HS-27A (cell line): ENCODE results near the gene DEF6.
"Not testable (repeated sequence)": the region's sequence is repeated elsewhere in the genome, so short reads cannot be mapped to it uniquely, and the experiment has no call there.

Experiments used
- DNase-seq: peaks from one replicate; pipeline ENCODE4 v3.0.0-alpha.2; 2012; ENCODE audit warnings: low read depth, missing footprints

The DEF6 gene

DNA sequence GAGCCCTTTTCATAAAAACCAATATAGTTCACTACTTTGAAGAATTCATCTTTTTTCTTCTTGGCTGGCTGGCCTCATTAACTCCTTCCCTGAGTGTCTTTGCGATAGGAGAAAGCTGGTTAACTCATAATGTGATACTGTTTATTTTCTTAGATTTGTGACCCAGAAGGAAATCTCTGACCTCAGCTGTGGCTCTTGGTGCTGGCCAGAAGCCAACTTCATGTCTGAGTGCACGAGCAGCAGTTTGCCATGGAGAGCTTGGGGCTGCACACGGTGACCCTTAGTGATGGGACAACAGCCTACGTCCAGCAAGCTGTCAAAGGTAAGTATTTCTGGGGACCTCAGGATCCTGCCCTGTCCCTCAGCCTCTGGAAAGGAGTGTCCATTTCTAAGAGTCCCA is 16.7 kb upstream of the DEF6 start:
- no peak for DNase-seq

DNA sequence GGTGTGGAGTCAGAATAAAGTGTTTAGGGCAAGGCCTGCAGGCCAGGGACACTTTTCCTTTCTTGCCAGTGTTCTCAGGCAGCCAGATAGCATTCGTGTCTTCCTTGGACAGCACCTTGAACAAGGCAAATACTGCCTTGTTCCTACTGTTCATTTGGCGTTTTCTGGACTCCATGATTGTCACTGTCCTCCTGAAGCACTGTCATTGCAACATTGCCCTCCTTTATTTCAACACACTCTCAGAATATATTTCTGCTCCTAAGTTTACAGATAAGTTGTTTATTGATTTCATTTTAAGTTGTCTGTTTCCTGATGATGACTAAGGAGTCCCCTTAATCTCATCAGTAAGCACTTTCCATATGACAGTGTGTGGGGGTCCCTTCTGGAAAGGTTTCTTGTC is 15.1 kb upstream of the DEF6 start:
- no peak for DNase-seq

DNA sequence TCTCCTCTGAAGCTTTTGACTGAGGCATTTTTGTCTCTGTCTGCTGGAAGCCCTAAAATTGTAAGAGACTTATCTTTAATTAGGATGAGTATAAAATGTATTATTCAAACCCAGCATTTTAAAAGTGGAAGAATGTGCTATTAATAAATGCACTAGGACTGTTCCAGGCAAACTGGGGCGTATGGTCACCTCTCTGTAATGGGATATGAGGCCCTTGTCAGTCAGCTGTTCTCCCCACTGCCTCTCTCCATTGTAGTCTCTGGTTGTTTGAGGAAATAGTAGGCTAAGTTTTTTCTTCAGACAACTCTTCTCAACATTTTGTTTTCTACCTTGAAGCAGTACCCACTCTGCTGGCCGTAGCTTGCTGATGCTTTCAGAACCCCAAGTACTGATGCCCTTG is 14.3 kb upstream of the DEF6 start:
- DNase-seq: no peak

DNA sequence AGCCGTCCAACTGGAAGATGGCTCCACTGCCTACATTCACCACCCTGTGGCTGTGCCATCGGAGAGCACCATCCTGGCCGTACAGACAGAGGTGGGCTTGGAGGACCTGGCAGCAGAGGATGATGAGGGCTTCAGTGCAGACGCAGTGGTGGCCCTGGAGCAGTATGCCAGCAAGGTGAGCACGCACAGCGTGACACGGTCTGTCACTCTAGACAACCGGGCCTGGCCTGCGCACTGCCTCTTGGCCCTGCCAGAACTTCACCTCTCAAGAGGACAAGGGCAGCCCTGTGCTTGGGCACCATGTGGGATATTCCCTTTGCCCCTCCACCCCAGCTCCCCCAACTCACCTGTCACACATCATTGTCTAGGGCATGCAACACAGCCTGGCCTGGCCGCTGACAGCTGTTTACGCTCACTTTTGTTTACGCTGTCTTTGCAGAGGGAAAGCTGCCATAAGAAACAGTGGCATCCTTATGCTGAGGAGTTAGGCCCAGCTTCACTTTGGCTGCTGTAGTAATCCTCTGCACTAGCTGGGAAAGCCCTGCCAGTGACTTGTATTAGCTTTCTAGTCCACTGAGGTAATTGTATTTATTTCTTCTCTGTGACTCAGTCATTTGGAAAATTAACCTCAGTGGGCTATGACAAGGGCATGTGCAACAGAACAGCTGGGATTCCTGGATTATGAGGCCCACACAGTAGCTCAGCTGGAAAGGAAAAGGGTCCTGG is 9.8 kb upstream of the DEF6 start:
- no peak for DNase-seq

DNA sequence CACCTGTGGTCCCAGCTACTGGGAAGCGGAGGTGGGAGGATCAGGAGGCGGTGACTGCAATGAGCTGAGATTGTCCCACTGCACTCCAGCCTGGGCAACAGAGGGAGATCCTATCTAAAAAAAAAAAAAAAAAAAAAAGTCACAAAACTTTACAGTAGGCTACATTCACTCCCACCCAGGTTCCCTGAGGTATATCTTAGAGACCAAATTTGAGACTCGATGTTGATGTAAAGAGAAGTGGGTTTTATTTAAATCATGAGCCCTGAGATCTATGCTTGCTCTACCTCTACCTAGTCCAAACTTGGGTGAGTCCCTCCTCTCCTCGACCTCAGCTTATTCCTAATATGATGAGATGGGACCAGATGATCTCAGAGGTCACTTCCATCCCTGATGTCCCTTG is 8.8 kb upstream of the DEF6 start:
- no peak for DNase-seq

DNA sequence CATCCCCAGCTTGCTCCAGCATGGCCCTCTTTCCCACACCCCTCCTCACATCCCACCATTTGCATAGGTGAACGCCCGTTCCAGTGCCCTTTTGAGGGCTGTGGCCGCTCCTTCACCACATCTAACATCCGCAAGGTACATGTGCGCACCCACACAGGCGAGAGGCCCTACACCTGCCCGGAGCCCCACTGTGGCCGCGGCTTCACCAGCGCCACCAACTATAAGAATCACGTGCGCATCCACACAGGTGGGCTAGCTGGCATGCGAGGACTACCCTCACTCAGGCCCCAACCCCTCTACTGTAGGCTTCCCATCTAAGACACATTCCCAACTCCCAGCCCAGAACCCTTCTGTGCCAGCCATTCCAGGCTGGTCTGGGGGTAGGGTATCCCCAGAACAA is 6.1 kb upstream of the DEF6 start:
- no peak for DNase-seq

DNA sequence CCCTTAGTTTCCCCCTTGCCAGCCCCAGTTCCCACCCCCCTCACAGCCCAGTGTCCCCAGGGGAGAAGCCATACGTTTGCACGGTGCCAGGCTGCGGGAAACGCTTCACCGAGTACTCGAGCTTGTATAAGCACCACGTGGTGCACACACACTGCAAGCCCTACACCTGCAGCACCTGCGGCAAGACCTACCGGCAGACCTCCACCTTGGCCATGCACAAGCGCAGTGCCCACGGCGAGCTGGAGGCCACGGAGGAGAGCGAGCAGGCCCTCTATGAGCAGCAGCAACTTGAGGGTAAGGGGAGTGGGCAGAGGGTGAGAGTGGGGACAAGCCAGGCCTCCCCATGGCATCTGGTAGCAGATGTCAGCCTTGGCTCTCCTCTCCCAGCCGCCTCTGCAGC is 5.1 kb upstream of the DEF6 start:
- DNase-seq: no peak

DNA sequence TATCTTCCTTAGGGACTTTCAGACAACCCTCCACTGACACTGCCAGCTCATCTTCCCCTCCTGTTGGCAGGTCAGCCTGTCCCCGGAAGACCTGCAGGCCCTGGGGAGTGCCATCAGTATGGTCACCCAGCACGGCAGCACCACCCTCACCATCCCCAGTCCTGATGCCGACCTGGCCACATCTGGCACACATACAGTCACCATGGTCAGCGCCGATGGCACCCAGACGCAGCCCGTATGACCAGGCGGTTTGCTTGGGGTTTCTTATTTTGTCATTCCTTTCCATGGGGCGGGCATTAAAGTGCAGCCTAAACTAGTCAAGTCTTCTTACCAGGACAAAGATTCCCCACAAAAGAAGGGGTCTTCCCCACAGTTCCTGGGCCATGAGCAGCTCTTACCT is 3.9 kb upstream of the DEF6 start:
- no peak for DNase-seq

DNA sequence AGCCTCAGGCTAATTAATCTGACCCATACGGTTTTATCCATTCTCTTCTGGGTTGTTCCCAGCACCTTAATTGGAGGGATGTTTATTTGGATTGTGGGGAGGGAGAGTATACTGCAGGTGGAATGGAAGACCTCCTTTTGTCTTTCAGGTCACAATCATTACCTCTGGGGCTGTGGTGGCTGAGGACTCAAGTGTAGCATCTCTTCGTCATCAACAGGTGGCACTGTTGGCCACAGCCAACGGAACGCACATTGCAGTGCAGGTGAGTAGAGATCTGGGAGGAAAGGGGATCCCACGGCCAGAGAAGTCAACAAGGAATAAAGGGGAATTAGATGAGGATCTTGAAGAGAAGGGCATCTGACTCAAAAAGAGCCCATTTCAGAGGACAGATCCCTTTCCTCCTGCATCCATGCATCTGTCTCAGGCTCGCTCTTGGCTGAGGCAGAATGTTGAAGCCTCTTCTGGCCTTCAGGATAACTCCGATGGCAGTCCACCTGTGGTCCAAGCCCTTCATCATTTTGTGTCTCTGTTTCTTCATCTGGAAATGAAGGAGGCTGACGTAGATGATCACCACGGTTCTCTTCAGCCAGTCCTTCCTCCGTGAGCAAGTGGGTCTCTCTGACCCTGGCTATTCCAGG is 3.2 kb upstream of the DEF6 start:
- DNase-seq: no peak

DNA sequence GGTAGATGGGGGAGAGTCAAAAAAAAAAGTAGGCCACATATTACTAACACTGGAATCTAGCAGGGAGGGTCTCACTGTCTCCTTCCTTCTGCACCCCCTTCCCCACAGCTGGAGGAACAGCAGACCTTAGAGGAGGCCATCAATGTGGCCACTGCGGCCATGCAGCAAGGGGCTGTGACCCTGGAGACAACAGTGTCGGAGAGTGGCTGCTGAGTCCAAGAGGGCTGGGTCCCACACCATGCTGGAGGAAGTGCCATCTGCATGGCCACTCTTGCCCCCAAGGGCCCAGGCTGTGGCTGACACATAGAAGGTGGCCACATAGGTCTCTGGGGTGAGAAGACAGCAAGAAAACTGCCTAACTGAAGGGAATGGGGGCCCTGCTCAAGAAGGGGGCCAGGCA is 2.6 kb upstream of the DEF6 start:
- no peak for DNase-seq

DNA sequence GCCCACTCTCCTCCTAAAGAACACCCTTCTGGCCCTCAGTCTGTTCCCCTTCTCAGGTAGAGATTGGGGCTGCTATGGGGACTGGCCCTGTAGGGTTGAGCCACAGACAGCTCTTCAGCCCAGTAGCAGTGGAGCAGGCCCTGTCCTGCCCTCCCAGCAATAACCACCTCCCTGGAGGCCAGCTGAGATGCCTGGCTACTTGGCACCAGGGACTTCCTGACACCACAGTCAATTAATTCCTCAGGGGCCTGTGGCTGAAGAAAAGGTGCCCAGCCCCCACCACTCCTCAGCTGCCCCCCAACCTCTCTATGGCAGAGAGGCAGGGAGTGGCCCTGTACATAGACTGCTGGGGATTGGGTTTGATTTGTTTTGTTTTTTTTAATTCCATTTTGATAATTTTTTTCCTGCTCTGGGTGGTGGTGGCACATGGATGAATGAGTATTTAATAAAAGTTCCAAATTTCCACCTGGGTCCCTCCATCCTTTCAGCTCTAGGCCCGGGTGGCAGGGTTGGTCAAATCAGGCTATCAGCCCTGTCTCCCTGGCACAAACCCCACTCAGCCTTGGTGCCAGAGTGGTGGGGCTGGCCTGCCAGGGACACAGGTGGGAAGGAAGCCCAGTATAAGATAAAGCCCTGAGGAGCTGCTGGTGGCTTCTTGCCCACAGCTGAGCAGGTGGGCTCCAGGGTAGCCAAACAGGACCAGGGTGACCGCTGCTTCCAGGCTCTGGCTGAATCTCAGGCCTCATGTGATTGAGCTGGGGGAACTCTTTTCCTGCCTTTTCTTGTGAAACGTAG is 1.9 kb upstream of the DEF6 start:
- no peak for DNase-seq

DNA sequence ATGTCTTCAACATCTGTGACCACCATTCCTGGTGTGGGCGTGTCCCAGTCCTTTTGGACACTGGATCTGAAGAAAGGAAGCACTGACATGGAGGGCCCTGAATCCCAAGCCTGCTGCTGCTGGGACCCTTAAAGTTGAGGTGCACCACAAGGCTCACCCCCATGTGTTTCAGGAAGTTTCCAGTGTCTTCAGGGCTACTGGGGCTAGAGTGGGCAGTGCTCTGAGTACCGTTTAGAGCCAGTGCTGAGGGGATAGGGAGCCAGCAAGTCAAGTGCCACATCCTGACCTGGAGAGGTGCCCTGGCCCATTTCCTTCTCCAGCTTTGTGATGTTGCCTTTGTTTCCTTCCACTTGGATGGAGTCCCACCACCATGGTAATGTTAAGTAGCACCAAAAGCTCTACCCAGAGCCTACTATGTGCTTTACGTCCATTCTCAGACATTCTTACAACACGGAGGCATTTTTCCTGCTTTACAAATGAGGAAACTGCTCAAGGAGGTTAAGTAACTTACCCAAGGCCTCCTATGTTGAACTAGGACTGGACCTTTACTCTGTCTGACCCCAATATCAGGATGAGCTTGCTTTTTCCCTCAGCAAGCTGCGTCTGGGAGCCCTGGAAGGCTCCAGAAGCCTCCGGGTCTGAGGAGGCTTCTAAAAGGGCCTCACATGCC is 552 bp upstream of the DEF6 start:
- no peak for DNase-seq

DNA sequence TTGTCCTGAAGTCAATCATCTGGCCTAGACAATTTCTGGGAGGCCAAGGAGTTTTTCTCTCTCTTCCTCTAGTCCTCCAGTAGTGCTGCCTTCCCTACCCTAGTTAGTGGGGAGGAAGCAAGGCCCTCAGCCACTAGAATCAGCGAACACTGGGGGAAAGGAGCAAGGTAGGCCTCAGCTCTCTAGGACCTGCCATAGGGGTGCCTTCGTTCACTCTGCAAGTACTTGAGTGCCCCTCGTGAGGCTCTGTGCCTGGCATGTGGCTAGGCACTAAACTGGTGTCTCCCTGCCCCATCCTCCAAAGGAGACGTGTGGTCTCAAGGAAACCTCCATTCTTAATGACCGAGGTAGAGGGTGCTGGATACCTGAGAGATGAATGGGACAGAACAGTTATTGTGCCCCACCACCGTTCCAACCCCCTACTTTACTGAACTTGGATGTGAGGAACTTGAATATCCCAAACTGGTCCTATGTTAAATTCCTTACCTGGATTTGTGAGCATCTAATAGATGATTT is 1.1 kb downstream of the DEF6 start:
- DNase-seq: no peak

DNA sequence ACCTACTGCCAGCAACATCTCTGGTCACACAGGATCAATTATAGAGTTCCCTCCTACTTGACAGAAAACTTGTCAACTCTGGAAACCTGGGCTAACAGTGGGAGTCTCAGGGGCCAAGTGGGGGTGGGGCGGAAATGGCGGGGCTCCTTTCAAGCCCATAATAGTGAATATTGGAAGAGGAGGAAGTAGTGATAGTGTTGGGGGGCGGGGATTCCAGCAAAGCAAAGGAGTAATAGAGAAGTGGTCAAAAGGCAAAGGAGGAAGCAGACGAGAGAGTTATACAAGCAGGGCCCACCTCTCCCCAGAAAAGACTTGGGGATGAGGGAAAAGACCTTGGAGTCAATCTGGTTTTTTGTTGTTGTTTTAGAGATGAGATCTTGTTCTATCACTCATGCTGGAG is 2.1 kb downstream of the DEF6 start:
- no peak for DNase-seq

DNA sequence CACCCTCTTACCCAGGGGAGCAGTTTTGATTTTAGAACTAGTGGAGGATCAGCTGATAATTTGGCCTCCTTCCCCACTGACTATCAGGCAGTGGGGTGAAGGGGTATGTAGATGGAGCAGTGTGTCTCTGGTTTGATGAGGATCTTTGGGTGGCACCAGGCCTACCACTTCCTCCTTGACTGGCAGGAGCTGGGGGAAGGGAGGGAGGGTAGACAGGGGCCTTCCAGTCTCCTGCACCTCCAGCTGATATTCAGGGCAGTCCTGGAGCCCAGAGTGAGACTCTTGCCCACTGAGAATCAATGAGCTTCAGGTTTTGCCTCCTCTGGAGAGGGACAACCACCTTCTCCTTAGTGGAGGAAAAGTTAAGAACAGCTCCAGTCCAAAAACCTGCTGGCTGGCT is 3.2 kb downstream of the DEF6 start:
- DNase-seq: no peak

DNA sequence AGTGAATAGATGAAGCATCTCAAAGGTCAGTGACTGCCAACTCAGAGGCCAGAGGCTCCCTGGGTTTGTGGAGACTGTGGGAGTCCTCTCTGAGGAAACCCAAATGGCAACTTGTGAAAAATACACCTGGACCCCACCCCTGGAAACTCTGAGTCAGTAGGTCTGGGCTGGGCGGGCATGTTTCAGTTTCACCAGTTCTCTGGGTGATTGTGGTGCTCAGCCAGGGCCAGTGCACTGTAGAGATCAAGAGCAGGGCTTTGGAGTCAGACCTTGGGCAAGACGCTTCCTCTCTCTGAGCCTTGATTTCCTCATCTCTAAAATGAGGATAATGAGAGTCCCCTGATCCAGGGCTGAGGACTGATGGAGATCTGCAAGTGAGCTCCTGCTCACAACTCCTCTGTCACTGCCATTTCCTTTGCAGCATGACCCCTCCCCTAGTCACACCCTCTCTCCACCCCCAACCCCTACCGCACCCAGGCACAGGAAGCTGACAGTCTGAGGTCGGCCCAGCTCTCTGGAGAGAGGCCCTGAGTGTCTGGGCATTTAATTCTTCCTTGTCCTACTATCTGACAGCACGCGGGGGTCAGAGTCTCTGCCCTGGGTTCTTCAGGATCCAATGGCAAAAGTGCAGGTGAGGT is 5.1 kb downstream of the DEF6 start:
- DNase-seq: no peak

DNA sequence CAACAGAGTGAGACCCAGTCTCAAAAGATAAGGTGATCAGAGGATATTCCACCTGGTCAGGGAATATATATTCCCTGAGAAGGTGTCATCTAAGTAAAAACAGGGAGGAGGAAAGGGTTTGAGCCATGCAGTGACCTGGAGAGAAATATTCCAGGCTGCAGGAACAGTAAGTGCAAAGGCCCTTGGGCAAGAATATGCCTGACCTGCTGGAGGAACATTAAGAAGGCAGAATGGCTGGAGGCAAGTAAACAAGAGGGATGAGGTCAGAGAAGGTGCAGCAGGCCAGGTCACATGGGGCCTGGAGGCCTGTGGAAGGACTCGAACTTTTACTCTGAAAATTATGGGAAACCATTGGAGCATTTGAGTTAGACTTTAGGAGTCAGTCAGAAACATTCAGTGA is 6.7 kb downstream of the DEF6 start:
- DNase-seq: no peak

DNA sequence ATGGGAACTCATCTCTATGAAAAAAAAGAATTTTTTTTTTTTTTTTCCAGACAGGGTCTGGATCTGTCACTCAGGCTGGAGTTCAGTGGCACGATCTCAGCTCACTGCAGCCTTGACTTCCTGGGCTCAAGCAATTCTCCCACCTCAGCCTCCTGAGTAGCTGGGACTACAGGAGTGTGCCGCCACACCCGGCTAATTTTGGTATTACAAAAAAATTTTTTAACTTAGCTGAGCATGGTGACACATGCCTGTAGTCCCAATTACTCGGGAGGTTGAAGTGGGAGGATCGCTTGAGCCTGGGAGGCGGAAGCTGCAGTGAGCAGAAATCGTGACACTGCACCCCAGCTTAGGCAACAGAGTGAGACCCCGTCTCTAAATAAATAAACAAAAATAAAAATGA is 7.5 kb downstream of the DEF6 start:
- no peak for DNase-seq

DNA sequence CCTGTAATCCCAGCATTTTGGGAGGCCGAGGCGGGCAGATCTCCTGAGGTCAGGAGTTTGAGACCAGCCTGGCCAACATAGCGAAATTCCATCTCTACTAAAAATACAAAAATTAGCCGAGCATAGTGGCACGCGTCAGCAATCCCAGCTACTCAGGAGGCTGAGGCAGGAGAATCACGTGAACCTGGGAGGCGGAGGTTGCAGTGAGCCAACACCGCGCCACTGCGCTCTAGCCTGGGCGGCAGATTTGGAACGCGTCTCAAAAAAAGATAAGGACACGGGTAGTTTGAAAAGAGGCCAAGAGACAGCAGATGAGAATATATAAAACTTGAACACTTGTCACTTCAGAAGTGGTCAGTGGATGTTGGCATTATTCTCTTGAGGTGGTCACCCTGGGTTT is 9.5 kb downstream of the DEF6 start:
- DNase-seq: not testable (repeated sequence)

DNA sequence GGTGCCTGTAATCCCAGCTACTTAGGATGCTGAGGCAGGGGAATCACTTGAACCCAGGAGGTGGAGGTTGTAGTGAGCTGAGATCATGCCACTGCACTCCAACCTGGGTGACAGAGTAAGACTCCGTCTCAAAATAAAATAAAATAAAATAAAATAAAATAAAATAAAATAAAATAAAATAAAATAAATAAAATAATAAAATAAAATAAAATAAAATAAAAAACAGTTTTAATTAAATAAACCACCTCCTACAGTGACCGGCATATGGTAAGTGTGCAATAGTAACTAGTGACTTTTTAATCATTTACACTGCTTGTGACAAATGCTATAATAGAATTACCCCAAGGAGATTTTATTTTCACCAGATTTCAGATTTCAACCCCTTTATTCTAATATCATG is 10.9 kb downstream of the DEF6 start:
- DNase-seq: not testable (repeated sequence)

DNA sequence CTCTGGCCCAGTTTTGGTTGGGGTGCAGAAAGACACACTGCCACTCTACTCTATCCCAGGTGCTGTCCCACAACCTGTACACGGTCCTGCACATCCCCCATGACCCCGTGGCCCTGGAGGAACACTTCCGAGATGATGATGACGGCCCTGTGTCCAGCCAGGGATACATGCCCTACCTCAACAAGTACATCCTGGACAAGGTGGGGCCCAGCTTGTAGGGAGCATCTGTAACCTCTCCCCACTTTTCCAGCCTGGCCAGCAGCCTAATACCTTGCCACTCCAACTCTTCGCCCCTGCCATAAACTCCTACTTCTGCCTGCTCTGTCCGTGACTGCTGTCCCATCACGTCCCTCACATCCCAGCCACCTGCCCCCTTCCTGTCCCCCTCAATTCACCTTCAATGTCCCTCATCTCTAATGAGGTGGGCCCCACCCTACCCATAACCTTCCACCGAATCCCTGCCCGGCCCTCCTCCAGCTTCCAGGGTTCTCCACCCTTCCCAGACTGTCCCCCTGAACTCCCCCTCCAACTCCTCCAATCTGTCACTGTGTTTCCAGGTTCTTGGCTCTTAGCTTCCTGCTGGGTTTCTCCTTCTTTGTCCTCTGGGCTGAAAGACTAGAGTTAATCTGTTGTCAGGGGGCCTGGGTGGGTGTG is 12.1 kb downstream of the DEF6 start:
- no peak for DNase-seq
